ENCODE measurements around the gene C11orf68. TPM values are rescaled to one million over a fixed set of nuclear protein-coding genes. Genes with fewer than 3 reads are reported as not detected.

The C11orf68 gene
- total RNA-seq, 1 donor from 2014 or later = 35.2 TPM

DNA sequence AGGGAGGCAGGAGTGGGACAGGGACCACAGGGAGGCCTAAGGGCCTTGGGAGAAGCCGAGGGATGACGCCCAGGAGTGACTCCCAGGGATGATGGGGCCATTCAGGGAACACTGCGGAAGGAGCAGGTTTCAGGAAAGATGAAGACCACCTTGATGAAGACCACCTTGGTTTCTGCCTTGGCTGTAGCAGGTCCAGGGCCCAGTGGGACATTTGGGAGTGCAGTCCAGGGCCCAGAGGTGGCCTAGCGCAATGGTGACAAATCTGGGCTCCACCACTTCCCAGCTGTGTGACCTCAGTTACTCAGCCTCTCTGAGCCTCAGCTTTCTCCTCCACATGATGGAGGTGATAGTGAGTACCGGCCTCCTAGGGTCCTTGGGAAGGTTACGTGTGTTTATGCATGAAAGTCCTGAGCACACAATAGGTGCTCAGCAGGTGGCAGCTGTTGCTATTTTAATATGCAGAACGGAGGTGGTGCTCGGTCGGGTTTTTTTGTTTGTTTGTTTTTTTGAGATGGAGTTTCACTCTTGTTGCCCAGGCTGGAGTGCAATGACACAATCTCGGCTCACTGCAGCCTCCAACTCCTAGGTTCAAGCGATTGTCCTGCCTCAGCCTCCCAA, 27.2 kb upstream of the C11orf68 start:
- ATAC-seq (no peak), DNase-seq (no peak)
- intact Hi-C loops (cut with micrococcal nuclease) = no loop called here

DNA sequence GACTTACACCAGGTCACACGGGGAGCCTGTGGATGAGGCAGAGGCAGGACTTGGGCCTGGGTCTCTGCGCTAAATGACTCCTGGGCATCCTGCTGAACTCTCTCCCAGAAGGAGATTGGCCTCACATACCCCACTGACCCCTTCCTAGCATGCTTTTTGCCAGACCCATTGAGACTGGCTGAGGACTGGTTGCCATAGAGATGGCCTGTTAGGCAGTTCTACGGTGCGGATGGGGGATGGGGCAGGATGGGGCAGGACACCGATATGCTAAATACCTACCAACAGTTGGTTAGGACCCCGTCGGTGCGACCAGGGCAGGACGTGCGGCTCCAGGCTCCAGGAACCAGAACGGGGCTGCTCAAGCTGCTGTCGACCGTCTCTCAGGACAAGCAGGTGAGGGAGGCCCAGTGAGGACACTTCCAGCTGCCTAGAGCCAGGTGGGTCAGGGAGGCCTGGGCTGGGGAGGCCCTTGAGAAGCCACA, 26.6 kb upstream of the C11orf68 start, which contains the start of gene TSGA10IP:
TSS of gene TSGA10IP (plus strand) at position 51 of the 482 bp plus-strand sequence. CDS start at position 247, 196 bp downstream.
- intact Hi-C loops (cut with micrococcal nuclease) = no loop called here
- no peak for DNase-seq
- no peak for ATAC-seq

DNA sequence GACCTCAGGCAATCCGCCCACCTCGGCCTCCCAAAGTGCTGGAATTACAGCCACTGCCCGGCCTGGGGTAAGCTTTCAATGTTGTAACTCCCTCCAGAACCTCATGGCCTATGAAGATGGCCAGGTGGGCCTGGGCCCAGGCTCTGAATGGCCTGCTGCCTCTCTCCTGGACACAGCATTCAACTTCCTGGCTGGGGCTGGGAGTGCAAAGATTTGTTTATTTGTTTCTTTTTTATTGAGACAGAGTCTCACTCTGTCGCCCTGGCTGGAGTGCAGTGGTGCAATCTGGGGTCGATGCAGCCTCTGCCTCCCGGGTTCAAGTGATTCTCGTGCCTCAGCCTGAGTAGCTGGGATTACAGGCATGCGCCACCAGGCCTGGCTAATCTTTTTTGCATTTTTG, 25.9 kb upstream of the C11orf68 start:
- no peak for DNase-seq
- intact Hi-C loops (cut with micrococcal nuclease) = no loop called here
- ATAC-seq = no peak

DNA sequence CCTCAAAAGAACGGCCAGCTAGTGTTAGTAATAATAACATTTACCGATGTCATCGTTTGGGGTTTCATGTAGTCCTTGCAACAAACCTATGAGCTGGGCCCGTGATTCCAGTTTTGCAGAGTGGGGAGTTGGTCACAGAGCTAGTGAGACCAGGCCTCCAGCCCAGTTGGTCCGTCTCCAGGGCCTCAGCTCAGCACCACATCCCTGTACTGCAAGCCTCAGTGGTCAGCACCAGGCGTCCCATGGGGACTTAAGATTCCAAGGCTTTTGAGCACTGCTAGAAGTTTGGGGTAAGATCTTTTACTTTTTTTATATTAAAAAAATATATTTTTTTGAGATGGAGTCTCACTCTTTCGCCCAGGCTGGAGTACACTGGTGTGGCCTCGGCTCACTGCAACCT, 25.3 kb upstream of the C11orf68 start:
- ATAC-seq (no peak), DNase-seq (no peak)
- intact Hi-C loops (cut with micrococcal nuclease) = no loop called here

DNA sequence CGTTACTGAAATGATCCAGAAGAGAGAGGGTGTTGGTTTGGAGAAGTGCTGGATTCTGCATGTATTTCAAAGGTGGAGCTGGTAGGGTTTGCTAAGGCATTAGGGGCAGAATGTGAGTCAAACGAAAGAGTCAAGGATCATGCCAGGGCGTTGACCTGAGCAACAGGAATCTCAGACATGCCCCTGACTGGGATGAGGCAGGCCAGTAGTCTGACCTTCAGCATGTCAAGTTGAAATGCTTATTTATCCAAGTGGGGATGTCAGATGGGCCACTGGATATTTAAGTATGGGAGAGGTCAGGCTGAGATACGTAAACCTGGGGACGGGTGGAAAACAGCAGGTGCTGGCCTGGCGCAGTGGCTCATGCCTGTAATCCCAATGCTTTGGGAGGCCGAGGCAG, 23.7 kb upstream of the C11orf68 start:
- intact Hi-C loops (cut with micrococcal nuclease) = no loop called here
- DNase-seq = no peak
- ATAC-seq = no peak

DNA sequence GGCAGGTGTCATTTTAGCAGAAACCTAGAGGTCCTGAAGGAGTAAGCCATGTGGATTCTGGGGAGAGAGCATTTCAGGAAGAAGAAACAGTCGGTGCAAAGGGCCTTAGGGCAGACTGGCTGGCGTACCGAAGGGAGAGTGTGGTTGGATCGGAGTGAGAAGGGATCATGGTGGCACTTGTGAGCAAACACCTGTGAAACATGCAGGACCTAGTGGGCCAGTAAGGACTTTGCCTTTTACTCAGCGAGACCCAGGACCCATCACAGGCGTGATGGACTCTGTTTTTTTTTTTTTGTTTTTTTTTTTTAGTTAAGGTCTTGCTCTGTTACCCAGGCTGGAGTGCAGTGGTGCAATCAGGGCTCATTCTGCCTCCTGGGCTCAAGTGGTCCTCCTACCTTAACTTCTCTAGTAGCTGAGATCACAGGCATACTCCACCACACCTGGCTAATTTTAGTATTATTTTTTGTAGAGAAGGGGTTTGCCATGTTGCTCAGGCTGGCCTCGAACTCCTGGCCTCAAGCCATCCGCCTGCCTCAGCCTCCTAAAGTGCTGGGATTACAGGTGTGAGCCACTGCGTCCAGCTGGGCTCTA, 23.0 kb upstream of the C11orf68 start:
- no peak for ATAC-seq
- no peak for DNase-seq
- intact Hi-C loops (cut with micrococcal nuclease) = no loop called here

DNA sequence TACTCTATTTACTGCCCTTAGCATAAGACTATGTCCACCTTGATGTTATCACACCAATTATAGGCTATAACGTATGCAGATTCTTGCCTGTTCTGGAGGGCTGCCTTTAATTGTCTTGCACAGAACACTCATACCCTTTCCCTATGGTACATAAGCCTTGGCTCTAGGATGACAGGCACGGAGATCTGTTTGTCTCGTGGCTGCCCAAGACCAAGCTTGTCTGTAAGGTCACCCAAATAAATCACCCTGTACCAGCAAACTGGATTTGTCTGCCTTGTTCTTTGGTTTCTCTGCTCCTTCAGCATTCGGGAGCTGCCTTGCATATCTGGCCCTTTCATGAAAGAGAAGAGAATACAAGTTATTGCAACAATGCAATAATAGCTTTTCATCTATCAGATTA, 18.9 kb upstream of the C11orf68 start:
- intact Hi-C loops (cut with micrococcal nuclease) = no loop called here
- no peak for DNase-seq
- ATAC-seq = no peak

DNA sequence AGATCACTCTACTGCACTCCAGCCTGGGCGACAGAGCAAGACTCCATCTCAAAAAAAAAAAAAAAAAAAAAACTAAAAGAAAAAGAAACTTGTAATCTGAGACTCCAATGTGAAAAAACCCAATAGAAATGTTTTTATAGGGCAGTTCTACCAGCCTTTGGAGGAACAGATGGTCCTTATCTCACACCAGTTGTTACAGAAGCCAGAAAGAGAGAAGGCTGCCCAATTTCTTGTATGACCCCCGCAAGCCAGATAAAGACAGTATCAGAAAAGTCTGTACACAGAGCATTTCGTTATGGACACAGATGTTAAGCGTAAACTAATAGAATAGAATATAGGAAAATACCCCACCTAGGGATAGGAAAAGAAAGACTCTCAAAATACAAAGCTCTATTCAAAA, 15.2 kb upstream of the C11orf68 start:
- intact Hi-C loops (cut with micrococcal nuclease) = no loop called here
- no peak for DNase-seq
- ATAC-seq = no peak

DNA sequence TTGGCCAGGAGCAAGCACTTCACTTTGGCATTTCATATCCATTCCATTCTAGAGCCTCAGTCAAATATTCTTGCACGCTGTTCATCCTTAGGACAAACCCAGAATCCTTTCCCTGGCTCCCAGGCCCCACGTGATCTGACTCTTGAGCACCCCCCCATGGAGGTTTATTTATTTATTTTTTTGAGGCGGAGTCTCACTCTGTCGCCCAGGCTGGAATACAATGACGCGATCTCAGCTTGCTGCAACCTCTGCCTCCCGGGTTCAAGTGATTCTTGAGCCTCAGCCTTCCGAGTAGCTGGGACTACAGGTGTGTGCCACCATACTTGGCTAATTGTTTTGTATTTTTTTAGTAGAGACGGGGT, 13.7 kb upstream of the C11orf68 start:
- ATAC-seq (no peak), DNase-seq (no peak)
- intact Hi-C loops (cut with micrococcal nuclease) = no loop called here

DNA sequence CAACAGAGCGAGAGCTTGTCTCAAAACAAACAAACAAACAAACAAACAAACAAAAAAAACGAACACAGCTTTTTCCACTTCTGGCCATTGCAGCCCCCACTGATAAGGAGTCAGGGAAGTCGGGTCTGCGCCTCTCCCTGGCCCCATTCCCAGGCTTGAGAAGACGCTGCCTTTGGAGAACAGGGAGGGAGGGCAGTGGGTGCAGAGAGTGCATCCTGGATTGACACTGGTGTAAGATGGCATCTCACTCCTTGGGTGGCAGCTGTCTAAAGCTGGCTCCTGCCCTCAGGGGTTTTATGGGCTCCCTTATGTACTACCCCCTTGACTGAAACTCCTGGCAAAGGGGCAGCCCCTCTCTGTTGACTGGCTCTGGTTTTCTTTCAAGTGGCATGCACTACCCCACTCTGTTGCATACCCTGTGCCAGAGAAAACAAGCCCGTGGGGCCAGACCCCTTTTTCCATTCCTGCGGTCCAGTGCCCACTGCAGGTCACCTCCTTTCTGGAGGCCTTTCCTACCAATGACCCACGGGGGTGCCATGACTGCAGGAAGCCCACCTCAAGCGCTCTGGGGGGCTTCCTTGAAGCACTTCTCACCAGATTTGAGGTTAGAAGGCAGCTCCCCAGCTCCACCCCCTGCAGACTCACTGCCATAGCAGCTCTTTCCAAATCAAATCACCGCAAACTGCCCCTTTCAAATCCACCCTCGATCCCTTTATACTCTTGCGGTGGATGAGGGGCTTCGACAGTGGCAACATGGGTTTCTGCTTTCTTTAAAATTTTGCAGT, 13.1 kb upstream of the C11orf68 start:
- intact Hi-C loops (cut with micrococcal nuclease) = no loop called here
- ATAC-seq = no peak

DNA sequence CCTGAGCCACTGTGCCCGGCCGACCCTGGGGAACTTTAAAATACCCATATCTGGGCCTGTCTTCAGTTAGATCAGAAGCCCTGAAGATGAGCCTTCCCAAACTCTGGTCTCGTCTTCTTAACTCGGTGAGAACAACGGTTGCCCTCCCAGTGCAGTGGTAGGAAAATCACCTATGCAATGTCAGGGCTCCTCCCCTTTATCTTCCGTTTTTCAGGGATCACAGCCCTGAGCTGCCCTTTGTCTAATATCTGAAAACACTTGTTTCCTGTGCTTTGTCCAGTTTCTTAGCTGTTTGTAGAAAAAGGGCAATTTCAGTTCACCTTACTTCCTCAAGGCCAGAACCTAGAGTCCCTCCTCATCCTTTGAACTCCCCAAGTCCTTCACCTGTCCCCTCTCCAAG, 9.8 kb upstream of the C11orf68 start:
- intact Hi-C loops (cut with micrococcal nuclease) = no loop called here
- DNase-seq = no peak
- ATAC-seq = no peak

More for the DNA sequence above, 13.1 kb upstream of the C11orf68 start:
- DNase-seq = no peak

DNA sequence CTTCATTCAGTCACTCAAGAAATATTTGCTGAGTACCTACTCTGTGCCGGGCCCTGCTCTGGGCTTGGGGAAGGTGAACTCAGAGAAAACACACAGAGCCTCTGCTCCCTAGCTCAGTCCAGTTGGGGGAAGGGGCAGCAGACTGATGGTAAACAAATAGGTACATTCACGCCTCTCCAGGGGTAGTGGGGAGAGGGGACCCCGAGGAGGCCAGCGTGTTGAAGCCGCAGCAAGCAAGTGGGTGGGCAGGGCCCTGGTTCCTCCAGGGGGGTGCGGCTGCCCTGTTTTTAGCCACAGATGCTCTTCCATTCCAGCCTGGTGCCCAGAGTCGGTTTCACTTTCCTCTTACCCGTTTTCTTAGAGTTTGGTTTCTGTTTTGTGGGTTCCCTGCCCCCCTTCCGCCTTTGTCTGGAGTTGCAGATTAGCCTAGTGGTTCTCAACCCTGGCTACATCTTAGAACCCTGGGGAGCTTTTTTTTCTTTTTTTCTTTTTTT, 9.1 kb upstream of the C11orf68 start:
- ATAC-seq (peak; percentile 44), DNase-seq (no peak)
- intact Hi-C loops (cut with micrococcal nuclease) = no loop called here

DNA sequence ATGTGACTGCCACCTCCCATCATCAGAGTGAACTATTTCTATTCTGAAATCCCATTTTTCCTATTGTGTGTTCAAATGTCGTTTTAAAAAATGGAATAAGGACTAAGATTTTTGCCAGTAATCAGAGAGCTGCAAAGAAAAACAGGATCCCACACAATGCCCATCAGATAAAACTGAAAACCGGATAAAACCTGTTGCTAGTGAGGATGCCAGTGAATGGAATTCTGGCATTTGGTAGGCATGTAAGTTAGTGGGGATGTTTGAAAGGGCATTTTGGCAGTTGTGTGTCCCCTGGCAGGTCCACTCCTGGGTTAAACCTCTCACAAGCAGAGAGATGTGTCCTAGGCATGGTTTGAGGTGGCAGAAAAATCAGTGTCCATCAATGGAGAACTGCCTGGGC, 6.5 kb upstream of the C11orf68 start:
- intact Hi-C loops (cut with micrococcal nuclease) = no loop called here
- ATAC-seq = no peak
- no peak for DNase-seq

DNA sequence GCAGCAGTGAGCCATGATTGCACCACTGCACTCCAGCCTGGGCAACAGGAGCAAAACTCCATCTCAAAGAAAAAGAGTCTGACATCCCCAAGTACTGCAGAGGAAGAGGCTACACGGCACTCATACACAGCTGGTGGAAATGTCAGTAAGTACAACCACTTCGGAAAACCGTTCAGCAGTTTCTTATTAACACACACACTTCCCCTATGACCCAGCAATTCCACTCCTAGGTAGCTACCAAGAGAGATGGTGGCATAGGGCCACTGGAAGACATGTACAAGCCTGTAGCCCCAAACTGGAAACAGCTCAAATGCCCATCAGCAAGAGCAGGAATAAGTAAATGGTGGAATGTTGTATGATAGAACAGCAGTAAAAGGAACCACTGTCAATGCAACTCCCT, 3.7 kb upstream of the C11orf68 start:
- intact Hi-C loops (cut with micrococcal nuclease) = no loop called here

DNA sequence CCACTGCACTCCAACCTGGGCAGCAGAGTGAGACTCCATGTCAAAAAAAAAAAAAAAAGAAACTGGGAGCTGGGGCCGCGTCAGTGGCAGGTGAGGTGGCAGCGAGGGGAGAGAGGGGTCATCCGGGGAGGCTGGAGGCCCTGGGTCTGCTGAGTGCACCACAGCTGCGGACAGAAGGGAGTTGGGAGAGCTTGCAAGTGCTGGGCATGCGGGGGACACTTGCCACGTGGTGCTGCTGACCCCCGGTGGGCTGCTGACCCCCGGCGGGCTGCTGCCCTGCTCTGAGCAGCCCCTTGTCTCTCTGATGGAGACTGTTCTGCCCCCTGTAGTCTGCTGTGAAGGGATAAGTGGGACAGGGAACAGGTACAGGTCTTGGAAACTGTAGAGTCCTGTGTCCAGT, 3.0 kb upstream of the C11orf68 start:
- no peak for DNase-seq
- no peak for ATAC-seq
- intact Hi-C loops (cut with micrococcal nuclease) = no loop called here

More for the DNA sequence above, 3.7 kb upstream of the C11orf68 start:
- ATAC-seq (no peak), DNase-seq (no peak)

DNA sequence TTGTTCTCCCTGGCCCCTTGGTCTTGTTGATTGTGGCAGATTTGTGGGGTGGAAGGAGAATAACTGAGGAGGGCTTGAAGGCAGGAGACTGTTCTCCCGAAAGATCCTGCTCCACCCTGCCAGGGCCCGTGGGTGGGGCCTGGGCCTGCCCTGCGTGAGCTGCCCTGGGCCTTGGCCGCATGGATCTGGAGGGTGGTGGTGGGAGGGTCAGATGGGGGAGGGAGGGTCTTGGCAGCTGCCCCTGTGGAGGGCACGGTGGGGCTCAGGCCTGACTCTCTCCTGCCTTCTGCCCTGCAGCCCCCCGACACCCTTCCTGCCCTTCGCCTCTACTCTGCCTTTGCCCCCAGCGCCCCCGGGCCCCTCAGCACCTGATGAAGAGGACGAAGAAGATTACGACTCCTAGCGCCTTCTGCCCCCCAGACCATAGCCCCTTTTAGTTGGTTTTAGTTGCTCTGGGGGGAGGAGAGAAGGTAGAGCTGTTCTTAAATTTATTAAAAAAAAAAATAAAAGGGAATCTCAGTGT, 2.2 kb upstream of the C11orf68 start:
- DNase-seq = no peak
- ATAC-seq = no peak
- intact Hi-C loops (cut with micrococcal nuclease) = no loop called here

DNA sequence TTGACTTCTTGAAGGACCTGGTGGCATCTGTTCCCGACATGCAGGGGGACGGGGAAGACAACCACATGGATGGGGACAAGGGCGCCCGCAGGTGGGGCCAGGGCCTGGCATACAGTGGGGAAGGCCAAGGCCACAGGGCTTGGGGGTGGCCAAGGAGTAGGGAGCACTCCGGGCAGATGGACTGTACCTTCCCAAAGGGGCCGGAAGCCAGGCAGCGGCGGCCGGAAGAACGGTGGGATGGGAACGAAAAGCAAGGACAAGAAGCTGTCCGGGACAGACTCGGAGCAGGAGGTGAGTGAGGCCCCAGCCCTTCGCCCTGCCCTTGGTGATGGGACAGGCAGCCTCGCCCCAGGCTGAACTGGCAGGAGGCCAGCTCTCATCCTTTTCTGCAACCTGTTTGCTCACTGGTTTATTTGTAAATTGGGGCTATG, 1.5 kb upstream of the C11orf68 start:
- intact Hi-C loops (cut with micrococcal nuclease) = no loop called here
- no peak for ATAC-seq
- no peak for DNase-seq

DNA sequence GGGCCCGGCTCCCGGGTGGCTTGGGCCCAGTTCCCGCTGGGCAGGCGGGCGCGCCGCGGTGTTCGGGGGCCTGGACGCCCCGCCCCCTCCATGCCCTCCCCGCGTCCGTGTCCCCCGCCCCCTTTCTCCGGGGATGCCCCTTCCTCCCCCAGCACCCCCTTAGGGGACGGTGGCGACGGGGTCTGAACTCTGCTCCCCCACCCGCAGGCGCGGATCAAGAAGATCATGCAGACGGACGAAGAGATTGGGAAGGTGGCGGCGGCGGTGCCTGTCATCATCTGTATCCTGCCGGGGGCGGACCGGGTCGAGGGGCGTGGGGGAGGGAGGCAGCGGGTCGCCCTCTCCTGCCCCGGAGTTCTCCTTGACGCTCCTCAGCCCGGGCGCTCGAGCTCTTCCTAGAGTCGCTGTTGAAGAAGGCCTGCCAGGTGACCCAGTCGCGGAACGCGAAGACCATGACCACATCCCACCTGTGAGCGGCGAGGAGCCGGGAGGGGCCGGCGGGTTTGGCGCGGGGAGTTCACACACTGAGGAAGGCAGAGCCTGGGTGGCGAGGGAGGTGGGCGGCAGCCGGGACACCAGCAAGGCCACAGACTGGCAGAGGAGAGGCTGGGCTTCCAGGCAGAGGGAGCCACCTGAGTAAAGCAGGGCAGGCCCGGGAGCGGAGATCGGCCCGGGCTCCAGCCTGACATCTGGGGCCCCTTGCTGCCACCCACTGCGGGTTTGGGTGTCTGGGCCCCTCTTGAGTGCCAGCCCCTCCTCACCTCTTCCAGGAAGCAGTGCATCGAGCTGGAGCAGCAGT, 910 bp upstream of the C11orf68 start:
- no peak for DNase-seq
- ATAC-seq = peak; percentile 43
- intact Hi-C loops (cut with micrococcal nuclease) = no loop called here

DNA sequence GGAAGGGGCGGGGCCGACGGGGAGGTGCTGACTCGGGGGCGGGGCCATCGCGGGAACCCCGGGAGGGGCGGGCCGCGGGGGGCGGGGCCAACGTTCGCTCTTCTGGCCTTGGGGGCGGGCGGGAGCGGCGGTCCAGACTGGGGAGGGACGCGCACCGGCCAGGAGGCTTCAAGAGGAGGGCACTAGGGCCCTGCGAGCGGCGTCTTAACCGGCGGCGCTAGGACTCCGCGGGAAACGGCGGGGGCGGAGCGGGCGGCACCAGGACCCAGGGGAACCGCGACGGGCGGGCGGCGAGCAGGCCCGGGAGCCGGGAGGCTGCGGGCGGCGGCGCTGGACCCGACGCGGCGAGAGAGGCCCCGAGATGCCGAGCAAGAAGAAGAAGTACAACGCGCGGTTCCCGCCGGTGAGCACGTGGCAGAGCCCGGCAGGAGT, 295 bp upstream of the C11orf68 start, which contains the start of gene DRAP1:
TSS of gene DRAP1 (plus strand) at position 286 of the 432 bp plus-strand sequence. CDS start at position 362, 76 bp downstream.
- intact Hi-C loops (cut with micrococcal nuclease) = no loop called here
- ATAC-seq (peak; percentile 92), DNase-seq (peak; percentile 100)
